Loucy (cell line): Measurements from ENCODE around the gene PEX14.

ENCODE experiments used
- H2AFZ ChIP-seq: fragments of 200-600 bp; sonication (generic); 2 replicates; pipeline ENCODE4 v1.6.0; 2016; ENCODE audit warnings: antibody characterized with exemption, mild to moderate bottlenecking, low read length, moderate library complexity
- H3F3A ChIP-seq: fragments of 200-600 bp; 2 replicates; pipeline ENCODE4 v1.6.0; 2016; ENCODE audit warnings: antibody characterized with exemption, low read depth, mild to moderate bottlenecking
- H3K27me3 ChIP-seq: fragments of 200-600 bp; sonication (generic); 2 replicates; pipeline ENCODE4 v1.6.1; 2014; ENCODE audit warnings: low read length, mild to moderate bottlenecking; ENCODE audit not compliant: insufficient read depth, poor library complexity, severe bottlenecking
- H3K36me3 ChIP-seq: fragments of 200-600 bp; sonication (generic); 2 replicates; pipeline ENCODE4 v1.6.1; 2016; ENCODE audit warnings: low read length; ENCODE audit not compliant: insufficient read depth
- H3K4me1 ChIP-seq: fragments of 200-600 bp; sonication (generic); 2 replicates; pipeline ENCODE4 v1.5.1; 2014; ENCODE audit warnings: low read length, mild to moderate bottlenecking; ENCODE audit not compliant: insufficient read depth, poor library complexity, severe bottlenecking
- H3K4me2 ChIP-seq: fragments of 200-600 bp; sonication (generic); 2 replicates; pipeline ENCODE4 v1.6.0; 2014; ENCODE audit warnings: antibody characterized with exemption, low read length, low read depth, mild to moderate bottlenecking; ENCODE audit not compliant: poor library complexity, severe bottlenecking
- H3K4me3 ChIP-seq: fragments of 200-600 bp; sonication (generic); 2 replicates; pipeline ENCODE4 v1.5.1; 2014; ENCODE audit warnings: low read length, mild to moderate bottlenecking, mixed read lengths; ENCODE audit not compliant: poor library complexity, severe bottlenecking
- H3K79me2 ChIP-seq: fragments of 200-600 bp; sonication (generic); 2 replicates; pipeline ENCODE4 v1.6.1; 2014; ENCODE audit warnings: low read length; ENCODE audit not compliant: insufficient read depth
- H3K9ac ChIP-seq: fragments of 200-600 bp; sonication (generic); 2 replicates; pipeline ENCODE4 v1.6.0; 2014; ENCODE audit warnings: mild to moderate bottlenecking, low read depth, low read length, moderate library complexity; ENCODE audit not compliant: poor library complexity, severe bottlenecking
- H3K9me2 ChIP-seq: fragments of 200-600 bp; sonication (generic); replicated peaks from 2 replicates; pipeline ENCODE4 v1.6.1; 2016; ENCODE audit warnings: low read depth, low read length, mixed read lengths
- H3K9me3 ChIP-seq: fragments of 200-600 bp; sonication (generic); 2 replicates; pipeline ENCODE4 v1.6.1; 2014; ENCODE audit warnings: mild to moderate bottlenecking, antibody characterized with exemption, low read length, low read depth; ENCODE audit not compliant: insufficient read depth
- H4K20me1 ChIP-seq: fragments of 200-600 bp; sonication (generic); 2 replicates; pipeline ENCODE4 v1.6.0; 2014; ENCODE audit warnings: antibody characterized with exemption, low read length, mild to moderate bottlenecking; ENCODE audit not compliant: insufficient read depth, poor library complexity, severe bottlenecking
- CTCF ChIP-seq: fragments of 200-600 bp; sonication (generic); conservative IDR thresholded peaks from 2 replicates; pipeline ENCODE4 v1.5.1; 2014; ENCODE audit warnings: mild to moderate bottlenecking, antibody characterized with exemption, low read length
- EZH2phosphoT487 ChIP-seq: fragments of 200-600 bp; IDR thresholded peaks from 2 replicates; pipeline ENCODE4 v1.6.1; 2018; ENCODE audit warnings: antibody characterized with exemption, mild to moderate bottlenecking, moderate library complexity, borderline replicate concordance

The PEX14 gene

DNA sequence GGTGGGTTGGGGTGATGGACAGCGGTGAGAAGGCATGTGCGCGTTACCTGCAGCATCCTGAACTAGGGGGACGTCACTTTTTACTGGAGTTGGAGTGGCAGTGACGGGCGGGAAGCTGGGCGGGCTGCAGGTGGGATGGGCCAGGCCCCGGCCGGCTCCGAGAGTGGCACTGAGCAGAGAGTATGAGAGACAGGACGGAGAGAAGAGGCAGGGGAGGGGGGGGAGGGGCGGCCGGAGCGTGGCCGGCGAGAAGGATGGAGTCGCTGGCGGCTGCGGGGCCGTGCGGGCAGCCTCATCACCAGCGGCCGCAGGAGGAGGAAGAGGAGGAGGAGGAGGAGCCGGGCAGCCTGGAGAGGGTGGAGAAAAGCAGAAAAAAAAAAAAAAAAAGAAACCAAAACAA, 167.2 kb downstream of the PEX14 start:
- Histone ChIP-seq H3F3A (no peaks in the 10 kb centered on the region), H4K20me1 (no peaks in the 10 kb centered on the region), H3K27me3 (no peaks in the 10 kb centered on the region), H3K4me2 (no peak overlapping the region), H3K36me3 (no peaks in the 10 kb centered on the region; the same call in 1 of the 2 replicates), H2AFZ (no peak overlapping the region), H3K9me2 (no peaks in the 10 kb centered on the region), H3K79me2 (no peaks in the 10 kb centered on the region), H3K9ac (no peak overlapping the region), H3K9me3 (no peaks in the 10 kb centered on the region), H3K4me1 (no peaks in the 10 kb centered on the region), H3K4me3 (no peak overlapping the region)
- no peak for TF ChIP-seq EZH2phosphoT487
- TF ChIP-seq CTCF: no peak

DNA sequence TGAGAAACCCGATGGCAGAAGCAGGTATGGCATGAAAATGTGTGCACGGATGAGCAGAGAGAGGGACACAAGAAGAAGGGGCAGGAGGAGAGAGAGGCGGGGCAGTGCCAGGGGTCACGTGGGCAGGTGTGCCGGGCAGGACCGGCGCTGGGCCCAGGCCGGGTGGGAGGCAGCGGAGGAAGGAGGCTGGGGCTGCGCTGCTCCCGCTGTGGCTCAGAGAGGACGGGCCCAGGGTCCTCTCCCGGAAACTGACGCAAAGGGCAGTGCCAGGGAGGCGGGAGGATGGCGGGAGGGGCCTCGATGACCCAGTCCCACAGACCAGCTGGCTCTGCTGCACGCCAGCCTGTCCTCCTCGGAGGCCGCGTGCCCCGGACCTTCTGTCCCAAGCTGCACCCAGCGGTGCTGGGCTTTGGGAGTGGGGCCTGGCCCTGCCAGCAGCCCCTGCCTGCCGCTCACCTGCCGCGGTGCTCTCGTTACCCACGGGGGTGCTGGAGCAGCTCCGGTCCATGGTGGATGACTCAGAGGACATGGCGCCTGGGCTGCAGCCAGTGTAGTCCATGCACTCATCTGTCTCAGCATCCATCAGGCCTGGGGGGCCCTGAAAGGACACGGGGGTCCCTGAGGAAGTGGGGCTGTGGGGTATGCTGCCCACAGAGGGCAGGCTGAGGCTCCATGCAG, 167.8 kb downstream of the PEX14 start:
- no peaks in the 10 kb centered on the region for H3K4me1 ChIP-seq
- no peak overlapping the region for H3K4me2 ChIP-seq
- H3K79me2 ChIP-seq: no peaks in the 10 kb centered on the region
- H3K4me3 ChIP-seq: no peak overlapping the region
- H3K9ac ChIP-seq: no peak overlapping the region
- H4K20me1 ChIP-seq: no peaks in the 10 kb centered on the region
- H3F3A ChIP-seq: no peaks in the 10 kb centered on the region
- no peaks in the 10 kb centered on the region for H3K9me2 ChIP-seq
- no peaks in the 10 kb centered on the region for H3K9me3 ChIP-seq
- H2AFZ ChIP-seq: no peak overlapping the region
- no peaks in the 10 kb centered on the region; the same call in 1 of the 2 replicates for H3K36me3 ChIP-seq
- no peak for TF ChIP-seq EZH2phosphoT487
- no peak for TF ChIP-seq CTCF
- H3K27me3 ChIP-seq: no peaks in the 10 kb centered on the region

GRCh38 chr1:10643607-10644306, 169.0 kb downstream of the PEX14 start:
- no peaks in the 10 kb centered on the region for H3K79me2 ChIP-seq
- no peaks in the 10 kb centered on the region for H3K9me2 ChIP-seq
- no peaks in the 10 kb centered on the region for H3F3A ChIP-seq
- TF ChIP-seq CTCF (no peak), EZH2phosphoT487 (no peak)
- no peak overlapping the region for H2AFZ ChIP-seq
- no peak overlapping the region for H3K4me3 ChIP-seq
- no peak overlapping the region for H3K4me2 ChIP-seq
- no peaks in the 10 kb centered on the region for H3K4me1 ChIP-seq
- no peaks in the 10 kb centered on the region for H4K20me1 ChIP-seq
- H3K27me3 ChIP-seq: no peaks in the 10 kb centered on the region
- H3K36me3 ChIP-seq: no peaks in the 10 kb centered on the region; the same call in 1 of the 2 replicates
- no peak overlapping the region for H3K9ac ChIP-seq
- H3K9me3 ChIP-seq: no peaks in the 10 kb centered on the region
